Panc1 (cell line): ENCODE results near the gene SLC41A3. TPM values are rescaled to one million over a fixed set of nuclear protein-coding genes. Genes with fewer than 3 reads are reported as not detected.

Experiments used
- ATAC-seq: fragments of 200-7000 bp; cut with Tn5 transposase; 2 replicates; pipeline ENCODE4 v1.9.1; 2020; ENCODE audit warnings: mild to moderate bottlenecking, moderate library complexity
- BruUV-seq: library from RNA; stranded (reverse); fragments of 400-500 nt; replicated peaks from 2 replicates; lab custom pipeline; 2021; lab: Mats Ljungman, UMichigan
- CTCF ChIA-PET: fragments of 300-600 bp; sonication (Branson Sonifier 250); formaldehyde crosslinking; loops from one replicate; lab custom pipeline; 2022; ENCODE audit warnings: antibody characterized with exemption; lab: Charles Lee
- POLR2A ChIA-PET: fragments of 300-600 bp; sonication (Branson Sonifier 250); formaldehyde crosslinking; loops from one replicate; lab custom pipeline; 2022; ENCODE audit warnings: antibody characterized with exemption; lab: Charles Lee
- DNase-seq: peaks from one replicate; pipeline ENCODE4 v3.0.0-alpha.2; 2010; ENCODE audit warnings: low read depth, low spot score
- H3K27ac ChIP-seq: 2 replicates; pipeline ENCODE4 v1.5.1; 2011; ENCODE audit warnings: mild to moderate bottlenecking, low read length, inconsistent platforms
- H3K27me3 ChIP-seq: fragments of 200-500 bp; sonication (Bioruptor generic); 2 replicates; pipeline ENCODE4 v1.6.0; 2014; ENCODE audit warnings: low read length, inconsistent platforms; ENCODE audit not compliant: control insufficient read depth, insufficient read depth
- H3K36me3 ChIP-seq: fragments of 200-500 bp; sonication (Bioruptor generic); 2 replicates; pipeline ENCODE4 v1.5.1; 2014; ENCODE audit warnings: inconsistent platforms, mild to moderate bottlenecking, low read length, moderate library complexity; ENCODE audit not compliant: control insufficient read depth, insufficient read depth
- H3K4me1 ChIP-seq: 2 replicates; pipeline ENCODE4 v1.5.1; 2011; ENCODE audit warnings: inconsistent platforms, mild to moderate bottlenecking, low read length, moderate library complexity; ENCODE audit not compliant: control insufficient read depth, insufficient read depth
- H3K4me3 ChIP-seq, 2 experiments: 2 replicates each; pipeline ENCODE4 v1.5.1; 2011 to 2012; ENCODE audit warnings: low read depth in 2 of 2, low read length in 2 of 2, mild to moderate bottlenecking in 2 of 2, inconsistent platforms in 1 of 2, moderate library complexity in 1 of 2
- H3K9me3 ChIP-seq: fragments of 200-500 bp; sonication (Bioruptor generic); 2 replicates; pipeline ENCODE4 v1.5.1; 2014; ENCODE audit warnings: low read depth, mild to moderate bottlenecking, inconsistent platforms, low read length, moderate library complexity; ENCODE audit not compliant: control insufficient read depth, insufficient read depth
- CTCF ChIP-seq: fragments of 450-650 bp; IDR thresholded peaks from 2 replicates; pipeline ENCODE4 v1.5.1; 2017; ENCODE audit warnings: mild to moderate bottlenecking
- POLR2AphosphoS5 ChIP-seq: IDR thresholded peaks from 2 replicates; pipeline ENCODE4 v1.6.1; 2012; ENCODE audit warnings: mild to moderate bottlenecking, low read depth, low read length, moderate library complexity
- SIN3A ChIP-seq: IDR thresholded peaks from 2 replicates; pipeline ENCODE4 v1.6.1; 2012; ENCODE audit warnings: low read depth, mild to moderate bottlenecking, low read length, moderate library complexity, borderline replicate concordance; ENCODE audit not compliant: insufficient read depth
- TCF7L2 ChIP-seq: IDR thresholded peaks from 2 replicates; pipeline ENCODE4 v1.6.1; 2011; ENCODE audit warnings: mild to moderate bottlenecking, low read depth, low read length, inconsistent platforms
- in situ Hi-C: cut with HindIII; loops from 2 replicates; pipeline ENCODE4 v1.10.0; 2016; ENCODE audit warnings: low sequenced_read_pairs, low pct_unique_long_range_greater_than_20kb
- intact Hi-C: fragments of 100-400 bp; cut with micrococcal nuclease; formaldehyde crosslinking; loops from one replicate; pipeline ENCODE4 v1.10.0; 2022; ENCODE audit not compliant: unreplicated experiment
- total RNA-seq: library from RNA; stranded (reverse); gene quantifications from one replicate; pipeline ENCODE4 v1.2.1, GENCODE V29; 2021; ENCODE audit not compliant: unreplicated experiment
- TF ChIP-seq, protein P1 (sequence below), 2 experiments: IDR thresholded peaks; 2 replicates each; pipeline ENCODE4 v1.6.1; 2011 to 2012; ENCODE audit warnings: low read depth in 2 of 2, control low read depth in 1 of 2, low read length in 1 of 2, mild to moderate bottlenecking in 1 of 2, moderate library complexity in 1 of 2; ENCODE audit not compliant: insufficient read depth in 1 of 2

SLC41A3 gene
- total RNA-seq, 1 experiment from 2014 or later = 39.0 TPM

DNA sequence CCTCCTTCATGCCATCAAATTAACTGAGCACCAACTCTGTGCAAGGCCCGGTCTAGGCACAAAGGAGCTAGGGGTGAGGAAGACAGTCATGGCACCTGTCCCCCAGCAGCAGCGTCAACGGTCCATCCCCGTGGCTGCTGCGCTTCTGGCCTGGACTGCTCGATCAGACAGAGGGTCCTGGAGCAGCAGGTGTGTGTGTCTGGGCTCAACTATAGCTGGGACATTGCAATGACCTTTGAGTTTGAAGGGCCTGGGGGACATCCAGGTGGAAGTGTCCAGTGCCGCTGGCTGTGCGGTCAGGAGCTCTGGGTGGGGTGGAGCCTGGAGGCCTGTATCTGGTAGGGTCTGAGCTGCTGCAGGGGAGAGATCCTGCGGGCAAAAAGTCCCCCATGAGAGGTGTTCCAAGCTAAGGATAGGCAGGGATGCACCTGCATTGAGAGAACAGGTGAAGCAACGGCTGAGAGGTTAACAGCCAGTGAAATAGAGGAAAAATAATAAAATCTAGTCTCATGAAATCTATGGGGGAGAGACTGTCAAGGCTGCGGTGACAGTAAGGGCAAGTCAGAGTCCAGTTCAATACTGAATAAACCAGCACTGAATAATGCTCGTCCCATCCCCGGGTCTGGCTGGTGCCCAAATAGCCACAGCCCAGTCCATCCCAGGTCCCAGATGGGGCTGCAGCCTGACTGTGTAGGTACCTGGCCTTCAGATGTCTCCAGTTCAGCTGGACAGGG, 25.4 kb upstream of the SLC41A3 start:
- BruUV-seq = no TSS peak
- CTCF ChIA-PET = no interaction called here
- H3K4me3 ChIP-seq = no peak overlapping the region
- no peak for ATAC-seq
- H3K36me3 ChIP-seq = no peaks in the 10 kb centered on the region
- in situ Hi-C loops (no loop called here), intact Hi-C loops (no loop called here)
- no peaks in the 10 kb centered on the region for H3K27me3 ChIP-seq
- POLR2A ChIA-PET = interaction anchor here (0.5 kb wide), 1 partner anchor 491 kb away, joined by 5 read pairs; no protein-coding TSS in a partner anchor
- DNase-seq = no peak
- H3K27ac ChIP-seq = no peak overlapping the region
- TF ChIP-seq, protein P1, sequence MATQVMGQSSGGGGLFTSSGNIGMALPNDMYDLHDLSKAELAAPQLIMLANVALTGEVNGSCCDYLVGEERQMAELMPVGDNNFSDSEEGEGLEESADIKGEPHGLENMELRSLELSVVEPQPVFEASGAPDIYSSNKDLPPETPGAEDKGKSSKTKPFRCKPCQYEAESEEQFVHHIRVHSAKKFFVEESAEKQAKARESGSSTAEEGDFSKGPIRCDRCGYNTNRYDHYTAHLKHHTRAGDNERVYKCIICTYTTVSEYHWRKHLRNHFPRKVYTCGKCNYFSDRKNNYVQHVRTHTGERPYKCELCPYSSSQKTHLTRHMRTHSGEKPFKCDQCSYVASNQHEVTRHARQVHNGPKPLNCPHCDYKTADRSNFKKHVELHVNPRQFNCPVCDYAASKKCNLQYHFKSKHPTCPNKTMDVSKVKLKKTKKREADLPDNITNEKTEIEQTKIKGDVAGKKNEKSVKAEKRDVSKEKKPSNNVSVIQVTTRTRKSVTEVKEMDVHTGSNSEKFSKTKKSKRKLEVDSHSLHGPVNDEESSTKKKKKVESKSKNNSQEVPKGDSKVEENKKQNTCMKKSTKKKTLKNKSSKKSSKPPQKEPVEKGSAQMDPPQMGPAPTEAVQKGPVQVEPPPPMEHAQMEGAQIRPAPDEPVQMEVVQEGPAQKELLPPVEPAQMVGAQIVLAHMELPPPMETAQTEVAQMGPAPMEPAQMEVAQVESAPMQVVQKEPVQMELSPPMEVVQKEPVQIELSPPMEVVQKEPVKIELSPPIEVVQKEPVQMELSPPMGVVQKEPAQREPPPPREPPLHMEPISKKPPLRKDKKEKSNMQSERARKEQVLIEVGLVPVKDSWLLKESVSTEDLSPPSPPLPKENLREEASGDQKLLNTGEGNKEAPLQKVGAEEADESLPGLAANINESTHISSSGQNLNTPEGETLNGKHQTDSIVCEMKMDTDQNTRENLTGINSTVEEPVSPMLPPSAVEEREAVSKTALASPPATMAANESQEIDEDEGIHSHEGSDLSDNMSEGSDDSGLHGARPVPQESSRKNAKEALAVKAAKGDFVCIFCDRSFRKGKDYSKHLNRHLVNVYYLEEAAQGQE (IDR thresholded peaks at IDR 0.05; ENCODE audit: insufficient read depth in 1 of 2, low read depth in 2 of 2, low read length in 1 of 2) = no peak
- no peak for TF ChIP-seq POLR2AphosphoS5
- no peak for TF ChIP-seq CTCF
- no peak for TF ChIP-seq SIN3A
- TF ChIP-seq TCF7L2 = no peak
- H3K4me1 ChIP-seq = no peaks in the 10 kb centered on the region
- no peaks in the 10 kb centered on the region for H3K9me3 ChIP-seq

- in situ Hi-C loops = no loop called here
- POLR2A ChIA-PET = no interaction called here
- no peak for DNase-seq
Observed at GRCh38 chr3:126108676-126109050, 24.7 kb upstream of the SLC41A3 start.

More at GRCh38 chr3:126108676-126109050, 24.7 kb upstream of the SLC41A3 start:
- BruUV-seq = no TSS peak
- intact Hi-C loops = no loop called here
- no peak overlapping the region for H3K4me3 ChIP-seq
- no peaks in the 10 kb centered on the region for H3K9me3 ChIP-seq
- ATAC-seq = no peak
- H3K27me3 ChIP-seq = no peaks in the 10 kb centered on the region
- no peaks in the 10 kb centered on the region for H3K36me3 ChIP-seq
- no peak overlapping the region for H3K27ac ChIP-seq
- H3K4me1 ChIP-seq = no peaks in the 10 kb centered on the region
- CTCF ChIA-PET = no interaction called here
- TF ChIP-seq SIN3A (no peak), CTCF (no peak), POLR2AphosphoS5 (no peak), TCF7L2 (no peak)
- TF ChIP-seq, protein P1 (IDR thresholded peaks at IDR 0.05; ENCODE audit: insufficient read depth in 1 of 2, low read depth in 2 of 2, low read length in 1 of 2) = no peak
